ENCODE results near the gene CCDC73. TPM values are rescaled to one million over a fixed set of nuclear protein-coding genes. Genes with fewer than 3 reads are reported as not detected.

Gene CCDC73
- total and polyA plus RNA-seq, 10 of the 15 experiments (the other 5 are each of a cell fraction or from before 2014, with no cell fraction given) = 0.05 to 0.57 (median 0.14) TPM

DNA sequence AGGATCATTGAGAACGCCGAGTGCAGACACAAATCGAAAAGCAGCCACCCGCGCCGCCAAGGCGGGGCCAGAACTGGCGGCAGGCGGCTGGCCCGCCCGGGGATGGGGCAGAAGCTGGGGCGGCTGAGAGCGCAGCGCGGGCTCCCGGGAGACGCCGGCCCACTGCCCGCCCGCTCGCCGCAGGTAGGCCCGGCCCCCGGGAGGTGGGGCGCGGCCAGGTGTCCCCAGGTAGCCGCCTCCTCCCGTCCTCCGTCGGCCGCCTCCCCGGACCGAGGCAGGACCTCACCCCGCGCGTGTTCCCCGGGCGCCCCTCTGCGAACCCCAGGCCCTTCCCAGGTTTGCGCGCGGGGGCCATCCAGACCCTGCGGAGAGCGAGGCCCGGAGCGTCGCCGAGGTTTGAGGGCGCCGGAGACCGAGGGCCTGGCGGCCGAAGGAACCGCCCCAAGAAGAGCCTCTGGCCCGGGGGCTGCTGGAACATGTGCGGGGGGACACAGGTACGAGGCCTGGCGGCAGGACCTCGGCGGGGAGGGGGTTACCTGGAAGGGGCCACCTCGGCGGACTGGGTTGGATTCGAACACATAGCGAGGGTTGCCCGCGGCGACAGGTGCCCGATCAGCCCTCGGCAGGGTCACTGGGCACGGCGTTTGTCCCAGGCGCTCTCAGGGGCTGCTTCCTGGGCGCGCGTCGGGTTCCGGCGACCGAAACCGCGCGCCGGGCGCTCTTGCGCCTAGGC, 35.4 kb upstream of the CCDC73 start, which contains the start of gene PRRG4 (continued):
- TF ChIP-seq ATF2 (IDR thresholded peaks at IDR 0.05; ENCODE audit: low read length) (no peak), RB1 (IDR thresholded peaks at IDR 0.05; ENCODE audit: borderline replicate concordance) (no peak; the same call in 1 of the 2 replicates), SREBF1 (IDR thresholded peaks at IDR 0.05; ENCODE audit: low read length) (no peak), JUND (IDR thresholded peaks at IDR 0.05; ENCODE audit: low read depth, low read length) (no peak), TCF7 (IDR thresholded peaks at IDR 0.05; ENCODE audit: borderline replicate concordance) (no peak), POU2F2 (IDR thresholded peaks at IDR 0.05; ENCODE audit: borderline replicate concordance, low read depth, low read length) (no peak), MTA2 (IDR thresholded peaks at IDR 0.05; ENCODE audit: low read depth) (no peak), NR2C2 (IDR thresholded peaks at IDR 0.05; ENCODE audit: borderline replicate concordance, control insufficient read depth, insufficient read length, low read depth) (no peak), HDAC6 (IDR thresholded peaks at IDR 0.05; ENCODE audit: unreplicated experiment) (peak; percentile 67), IRF3 (IDR thresholded peaks at IDR 0.05) (no peak), TCF12 (IDR thresholded peaks at IDR 0.05; ENCODE audit: low read depth, low read length) (no peak), HCFC1 (IDR thresholded peaks at IDR 0.05; ENCODE audit: low read length) (no peak), STAT1 (conservative IDR thresholded peaks at IDR 0.05) (no peak), CHD4 (IDR thresholded peaks at IDR 0.05) (no peak), BCLAF1 (IDR thresholded peaks at IDR 0.05) (no peak), KAT2A (conservative IDR thresholded peaks at IDR 0.05; ENCODE audit: control insufficient read depth, low read depth, low read length) (no peak), SUPT20H (IDR thresholded peaks at IDR 0.05; ENCODE audit: borderline replicate concordance, control insufficient read depth, low read depth, low read length) (no peak), ATF7 (IDR thresholded peaks at IDR 0.05; ENCODE audit: low read depth) (no peak)
- TF ChIP-seq, protein P1, sequence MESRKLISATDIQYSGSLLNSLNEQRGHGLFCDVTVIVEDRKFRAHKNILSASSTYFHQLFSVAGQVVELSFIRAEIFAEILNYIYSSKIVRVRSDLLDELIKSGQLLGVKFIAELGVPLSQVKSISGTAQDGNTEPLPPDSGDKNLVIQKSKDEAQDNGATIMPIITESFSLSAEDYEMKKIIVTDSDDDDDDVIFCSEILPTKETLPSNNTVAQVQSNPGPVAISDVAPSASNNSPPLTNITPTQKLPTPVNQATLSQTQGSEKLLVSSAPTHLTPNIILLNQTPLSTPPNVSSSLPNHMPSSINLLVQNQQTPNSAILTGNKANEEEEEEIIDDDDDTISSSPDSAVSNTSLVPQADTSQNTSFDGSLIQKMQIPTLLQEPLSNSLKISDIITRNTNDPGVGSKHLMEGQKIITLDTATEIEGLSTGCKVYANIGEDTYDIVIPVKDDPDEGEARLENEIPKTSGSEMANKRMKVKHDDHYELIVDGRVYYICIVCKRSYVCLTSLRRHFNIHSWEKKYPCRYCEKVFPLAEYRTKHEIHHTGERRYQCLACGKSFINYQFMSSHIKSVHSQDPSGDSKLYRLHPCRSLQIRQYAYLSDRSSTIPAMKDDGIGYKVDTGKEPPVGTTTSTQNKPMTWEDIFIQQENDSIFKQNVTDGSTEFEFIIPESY (IDR thresholded peaks at IDR 0.05) = no peak
- TF ChIP-seq, protein P2, sequence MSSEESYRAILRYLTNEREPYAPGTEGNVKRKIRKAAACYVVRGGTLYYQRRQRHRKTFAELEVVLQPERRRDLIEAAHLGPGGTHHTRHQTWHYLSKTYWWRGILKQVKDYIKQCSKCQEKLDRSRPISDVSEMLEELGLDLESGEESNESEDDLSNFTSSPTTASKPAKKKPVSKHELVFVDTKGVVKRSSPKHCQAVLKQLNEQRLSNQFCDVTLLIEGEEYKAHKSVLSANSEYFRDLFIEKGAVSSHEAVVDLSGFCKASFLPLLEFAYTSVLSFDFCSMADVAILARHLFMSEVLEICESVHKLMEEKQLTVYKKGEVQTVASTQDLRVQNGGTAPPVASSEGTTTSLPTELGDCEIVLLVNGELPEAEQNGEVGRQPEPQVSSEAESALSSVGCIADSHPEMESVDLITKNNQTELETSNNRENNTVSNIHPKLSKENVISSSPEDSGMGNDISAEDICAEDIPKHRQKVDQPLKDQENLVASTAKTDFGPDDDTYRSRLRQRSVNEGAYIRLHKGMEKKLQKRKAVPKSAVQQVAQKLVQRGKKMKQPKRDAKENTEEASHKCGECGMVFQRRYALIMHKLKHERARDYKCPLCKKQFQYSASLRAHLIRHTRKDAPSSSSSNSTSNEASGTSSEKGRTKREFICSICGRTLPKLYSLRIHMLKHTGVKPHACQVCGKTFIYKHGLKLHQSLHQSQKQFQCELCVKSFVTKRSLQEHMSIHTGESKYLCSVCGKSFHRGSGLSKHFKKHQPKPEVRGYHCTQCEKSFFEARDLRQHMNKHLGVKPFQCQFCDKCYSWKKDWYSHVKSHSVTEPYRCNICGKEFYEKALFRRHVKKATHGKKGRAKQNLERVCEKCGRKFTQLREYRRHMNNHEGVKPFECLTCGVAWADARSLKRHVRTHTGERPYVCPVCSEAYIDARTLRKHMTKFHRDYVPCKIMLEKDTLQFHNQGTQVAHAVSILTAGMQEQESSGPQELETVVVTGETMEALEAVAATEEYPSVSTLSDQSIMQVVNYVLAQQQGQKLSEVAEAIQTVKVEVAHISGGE (CRISPR knock-in tag; IDR thresholded peaks at IDR 0.05) = no peak

Data from GM12878 (cell line).